ENCODE data around the gene PSAP.

Gene PSAP

GRCh38 chr10:71783917-71784678, 67.0 kb downstream of the PSAP start:
- no peak overlapping the region for H3K27ac ChIP-seq
- TF ChIP-seq CTCF (IDR thresholded peaks at IDR 0.05), result no peak
- TF ChIP-seq ZFX (IDR thresholded peaks at IDR 0.05; ENCODE audit: borderline replicate concordance), result no peak

DNA sequence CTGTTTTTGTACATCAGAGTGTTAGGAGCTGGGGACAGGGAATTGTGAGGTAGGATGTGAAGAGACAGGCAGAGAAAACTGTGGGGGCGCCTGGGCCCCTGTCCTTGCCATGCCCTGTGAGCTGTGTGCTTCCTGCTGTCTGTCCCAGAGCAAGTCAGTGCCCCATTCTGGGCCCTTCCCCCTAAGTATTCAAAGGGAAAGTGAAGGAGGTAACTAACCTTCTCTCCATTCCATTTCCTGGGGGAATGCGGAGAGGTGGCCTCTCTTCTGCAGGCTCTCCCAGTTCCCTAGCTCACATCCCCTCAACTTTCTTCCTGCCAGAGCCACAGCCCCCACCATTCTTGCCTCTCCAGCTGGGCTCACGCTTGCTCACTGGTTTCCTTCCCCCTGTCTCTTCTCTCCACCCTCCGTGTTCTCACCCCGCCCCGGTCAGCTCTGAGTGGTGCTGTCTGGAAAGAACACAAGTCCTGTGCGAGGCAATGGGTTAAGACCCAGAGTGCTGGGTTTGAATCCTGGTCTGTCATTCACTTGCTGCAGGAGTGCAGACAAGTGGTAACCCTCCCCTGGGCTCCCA, 68.0 kb downstream of the PSAP start:
- TF ChIP-seq CTCF (IDR thresholded peaks at IDR 0.05) (no peak), ZFX (IDR thresholded peaks at IDR 0.05; ENCODE audit: borderline replicate concordance) (no peak)
- H3K27ac ChIP-seq, result no peak overlapping the region

DNA sequence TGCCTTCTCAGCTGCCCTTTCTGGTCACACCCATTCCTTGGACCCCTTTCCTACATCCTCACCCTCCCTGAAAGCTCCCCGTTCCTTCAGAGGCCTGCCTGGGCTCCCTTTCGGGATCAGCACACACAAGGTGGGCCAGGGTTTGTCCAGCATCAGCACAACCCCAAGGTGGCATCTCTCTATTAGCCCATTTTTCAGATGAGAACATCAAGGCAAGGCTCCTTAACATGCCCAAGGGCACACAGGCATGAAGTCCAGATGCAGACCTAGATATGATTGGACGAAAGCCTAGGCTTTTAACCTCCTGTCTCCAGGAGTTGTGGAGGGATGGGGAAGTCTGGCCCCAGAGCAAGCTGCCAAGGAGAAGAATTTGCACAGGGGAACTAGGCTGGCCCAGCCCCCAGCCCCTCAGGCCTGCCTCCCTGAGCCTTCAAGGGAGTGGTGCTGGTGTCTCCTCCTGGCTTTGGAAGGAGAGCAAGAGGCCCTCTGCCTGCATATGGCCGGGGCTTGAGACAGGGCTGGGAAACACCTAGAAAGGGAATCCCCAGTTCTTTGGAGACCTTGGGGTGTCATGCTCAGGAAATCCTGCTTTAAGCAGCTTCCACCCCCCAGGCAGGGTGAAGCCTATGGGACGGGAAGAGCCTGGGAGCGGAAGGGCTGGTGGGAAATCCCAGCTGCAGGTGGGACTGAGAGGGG, 68.7 kb downstream of the PSAP start:
- TF ChIP-seq ZFX (IDR thresholded peaks at IDR 0.05; ENCODE audit: borderline replicate concordance), result no peak
- TF ChIP-seq CTCF (IDR thresholded peaks at IDR 0.05), result no peak
- no peak overlapping the region for H3K27ac ChIP-seq

GRCh38 chr10:71780719-71781118, 70.3 kb downstream of the PSAP start:
- H3K27ac ChIP-seq, result no peak overlapping the region
- TF ChIP-seq ZFX (IDR thresholded peaks at IDR 0.05; ENCODE audit: borderline replicate concordance), result no peak
- TF ChIP-seq CTCF (IDR thresholded peaks at IDR 0.05), result no peak

GRCh38 chr10:71780156-71780555, 70.9 kb downstream of the PSAP start:
- no peak overlapping the region for H3K27ac ChIP-seq
- TF ChIP-seq CTCF (IDR thresholded peaks at IDR 0.05) (no peak), ZFX (IDR thresholded peaks at IDR 0.05; ENCODE audit: borderline replicate concordance) (no peak)

GRCh38 chr10:71779641-71780040, 71.4 kb downstream of the PSAP start:
- H3K27ac ChIP-seq, result no peak overlapping the region
- no peak for TF ChIP-seq CTCF (IDR thresholded peaks at IDR 0.05)
- no peak for TF ChIP-seq ZFX (IDR thresholded peaks at IDR 0.05; ENCODE audit: borderline replicate concordance)
